Coronary artery (tissue), 2 donors: ENCODE data around the gene SELENOI.

Experiments
- DNase-seq: peaks from one replicate; pipeline ENCODE4 v3.0.0-alpha.2; 2017; ENCODE audit warnings: low spot score
- H3K27ac ChIP-seq, 2 donors: fragments of 200-600 bp; sonication (generic); one replicate each; pipeline ENCODE4 v1.5.1; 2016 to 2019
- H3K4me3 ChIP-seq: fragments of 200-600 bp; sonication (generic); 2 replicates; pipeline ENCODE4 v1.5.1; 2016; ENCODE audit warnings: mild to moderate bottlenecking, moderate library complexity
- CTCF ChIP-seq: fragments of 200-600 bp; sonication (generic); IDR thresholded peaks from one replicate; pipeline ENCODE4 v1.5.1; 2019; ENCODE audit warnings: antibody characterized with exemption

SELENOI gene

GRCh38 chr2:26428846-26429245 is 82.9 kb downstream of the SELENOI start:
- no peak for TF ChIP-seq CTCF
- no peak overlapping the region for H3K4me3 ChIP-seq
- DNase-seq, result no peak
- no peak overlapping the region for H3K27ac ChIP-seq

- H3K4me3 ChIP-seq, result no peak overlapping the region
- TF ChIP-seq CTCF, result no peak
- H3K27ac ChIP-seq, result no peak overlapping the region
- no peak for DNase-seq
Observed at GRCh38 chr2:26429779-26430578, 84.0 kb downstream of the SELENOI start.

- DNase-seq, result no peak
- no peak for TF ChIP-seq CTCF
- Histone ChIP-seq H3K27ac (no peak overlapping the region), H3K4me3 (no peak overlapping the region)
Observed at GRCh38 chr2:26430826-26431225, 84.9 kb downstream of the SELENOI start.

DNA sequence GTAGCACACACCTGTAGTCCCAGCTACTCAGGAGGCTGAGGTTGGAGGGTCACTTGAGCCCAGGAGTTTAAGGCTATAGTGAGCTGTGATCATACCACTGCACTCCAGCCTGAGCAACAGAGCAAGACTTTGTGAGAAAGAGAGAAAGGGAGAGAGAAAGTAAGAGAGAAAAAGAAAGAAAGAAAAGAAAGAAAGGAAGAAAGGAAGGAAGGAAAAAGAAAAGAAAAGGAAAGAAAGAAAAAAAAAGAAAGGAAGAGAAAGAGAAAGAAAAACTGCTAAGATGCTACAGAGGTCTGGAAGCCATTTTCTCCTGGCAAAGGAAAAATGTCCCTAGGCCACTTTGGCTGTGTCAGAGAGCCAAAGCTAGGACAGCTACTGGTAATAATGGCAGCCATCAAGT is 86.4 kb downstream of the SELENOI start:
- no peak for TF ChIP-seq CTCF

DNA sequence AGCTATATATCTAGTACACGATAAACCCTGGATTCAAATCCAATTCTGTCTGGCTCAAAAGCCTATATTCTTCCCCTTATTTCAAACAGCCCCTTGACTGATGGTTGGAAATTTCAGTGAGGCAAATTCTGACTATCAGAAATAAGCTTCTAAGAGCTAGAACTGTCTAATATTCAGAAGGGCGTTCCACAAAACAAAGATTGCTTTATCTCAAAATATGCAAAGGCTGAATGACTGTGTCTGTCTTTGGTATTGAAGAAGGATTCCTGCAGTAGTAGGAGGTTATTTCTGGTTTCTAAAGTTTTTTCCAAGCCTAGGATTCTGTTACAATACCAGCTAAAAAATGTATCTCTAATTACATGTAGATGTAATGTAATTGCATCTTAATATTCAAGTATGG is 86.9 kb downstream of the SELENOI start:
- no peak for DNase-seq
- no peak for TF ChIP-seq CTCF
- H3K4me3 ChIP-seq, result no peak overlapping the region
- no peak overlapping the region for H3K27ac ChIP-seq

More for the DNA sequence above, 86.4 kb downstream of the SELENOI start:
- H3K4me3 ChIP-seq, result no peak overlapping the region
- no peak for DNase-seq
- H3K27ac ChIP-seq, result no peak overlapping the region

- DNase-seq, result no peak
- H3K27ac ChIP-seq, result no peak overlapping the region
- H3K4me3 ChIP-seq, result no peak overlapping the region
- TF ChIP-seq CTCF, result no peak
Observed at GRCh38 chr2:26435106-26435505, 89.2 kb downstream of the SELENOI start.

- no peak for TF ChIP-seq CTCF
Observed at GRCh38 chr2:26438526-26438925, 92.6 kb downstream of the SELENOI start.

More at GRCh38 chr2:26438526-26438925, 92.6 kb downstream of the SELENOI start:
- no peak for DNase-seq
- Histone ChIP-seq H3K27ac (no peak overlapping the region), H3K4me3 (no peak overlapping the region)
